HG03575 (cell line): ENCODE data around the gene SYNPR.

ENCODE experiments used
- ATAC-seq: cut with Tn5 transposase; IDR thresholded peaks from one replicate; pipeline ENCODE4 v1.9.1; 2021; ENCODE audit not compliant: unreplicated experiment, insufficient number of reproducible peaks, low FRiP score; ENCODE audit errors: extremely low read depth

The SYNPR gene

DNA sequence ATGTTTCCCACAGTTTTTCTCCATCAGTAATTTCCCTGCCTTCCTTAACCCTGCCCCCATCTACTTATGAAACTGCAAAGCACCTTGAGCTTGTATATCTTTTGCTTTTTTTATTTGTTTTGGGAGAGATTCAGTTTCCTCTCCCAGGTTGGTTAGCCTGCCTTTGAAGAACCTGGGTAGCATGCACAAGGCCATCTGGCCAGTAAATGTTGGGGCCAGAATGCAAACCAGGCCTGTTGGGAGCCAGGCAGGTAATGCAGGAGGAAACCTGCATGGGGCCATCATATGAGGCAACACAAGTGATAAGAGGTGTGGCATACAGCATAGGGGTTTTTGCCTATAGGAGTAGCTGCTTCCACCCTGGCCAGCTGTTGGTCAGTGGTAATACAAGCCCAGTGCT lies 17.7 kb downstream of the SYNPR start:
- ATAC-seq: no peak

GRCh38 chr3:63296249-63296648 lies 18.1 kb downstream of the SYNPR start:
- no peak for ATAC-seq

- no peak for ATAC-seq
These were observed 25.1 kb downstream of the SYNPR start for GRCh38 chr3:63303238-63303637.

DNA sequence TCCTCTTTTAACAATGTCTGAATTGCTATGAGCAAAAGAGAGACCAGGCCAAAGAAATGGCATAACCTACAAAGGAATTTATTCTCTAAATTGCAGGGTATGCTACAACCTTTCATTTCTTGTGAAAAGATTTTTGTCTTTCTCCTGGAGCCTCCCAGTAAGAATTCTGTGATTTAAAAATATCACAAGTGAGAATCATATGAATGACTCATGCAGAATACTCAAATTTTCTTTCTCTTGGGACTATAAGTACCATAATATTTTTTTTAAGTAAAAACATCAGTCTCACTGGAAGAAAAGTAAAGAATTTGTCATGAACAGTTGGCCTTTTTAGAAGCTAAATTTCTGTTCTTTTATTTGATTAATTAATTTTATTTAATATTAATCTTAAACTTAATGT lies 26.3 kb downstream of the SYNPR start:
- ATAC-seq: no peak

GRCh38 chr3:63308072-63308471 lies 30.0 kb downstream of the SYNPR start:
- ATAC-seq: no peak

- no peak for ATAC-seq
These were observed 31.7 kb downstream of the SYNPR start for GRCh38 chr3:63309768-63310167.

- no peak for ATAC-seq
These were observed 45.7 kb downstream of the SYNPR start for GRCh38 chr3:63323766-63324165.

GRCh38 chr3:63324621-63325020 lies 46.5 kb downstream of the SYNPR start:
- ATAC-seq: no peak

DNA sequence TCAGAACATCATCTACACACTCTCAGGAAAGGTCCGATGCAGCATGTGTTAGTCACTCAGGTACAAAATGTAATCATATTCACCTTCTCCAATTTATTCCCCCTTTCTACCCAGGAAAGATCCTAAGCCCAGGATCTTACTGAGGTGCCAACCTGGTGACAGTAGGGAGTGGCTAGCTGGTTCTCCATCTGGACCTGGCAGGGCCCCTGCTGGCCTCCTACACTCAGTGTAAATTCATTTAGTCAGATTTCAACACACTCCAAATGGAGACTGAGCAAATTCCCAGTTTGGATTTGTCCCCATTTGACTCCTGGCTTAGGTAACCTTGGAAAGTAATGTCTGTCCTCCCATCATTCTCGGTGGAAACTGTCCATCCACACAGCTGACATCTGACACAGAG lies 47.3 kb downstream of the SYNPR start:
- no peak for ATAC-seq

- no peak for ATAC-seq
These were observed 50.3 kb downstream of the SYNPR start for GRCh38 chr3:63328365-63328764.

GRCh38 chr3:63331520-63331919 lies 53.4 kb downstream of the SYNPR start:
- ATAC-seq: no peak

- no peak for ATAC-seq
These were observed 55.7 kb downstream of the SYNPR start for GRCh38 chr3:63333815-63334214.

DNA sequence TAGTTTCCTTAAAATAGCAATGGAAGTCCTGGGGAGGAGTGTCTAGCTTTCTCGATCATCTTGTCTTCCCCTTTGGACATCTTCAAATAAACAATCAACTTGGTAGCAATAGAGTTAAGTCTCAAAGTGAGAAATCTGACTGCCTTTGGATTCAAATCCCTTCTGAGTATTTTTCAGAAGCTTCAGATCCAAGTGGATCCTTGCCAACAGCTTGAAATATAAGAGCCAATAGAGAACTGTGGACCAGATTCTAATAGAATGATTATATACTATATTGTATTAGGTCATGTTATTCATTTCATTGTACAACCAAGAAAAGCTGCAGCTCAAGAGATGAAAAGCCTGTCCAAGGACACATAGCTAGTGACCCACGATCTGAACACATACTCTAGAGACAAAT lies 60.2 kb downstream of the SYNPR start:
- no peak for ATAC-seq

DNA sequence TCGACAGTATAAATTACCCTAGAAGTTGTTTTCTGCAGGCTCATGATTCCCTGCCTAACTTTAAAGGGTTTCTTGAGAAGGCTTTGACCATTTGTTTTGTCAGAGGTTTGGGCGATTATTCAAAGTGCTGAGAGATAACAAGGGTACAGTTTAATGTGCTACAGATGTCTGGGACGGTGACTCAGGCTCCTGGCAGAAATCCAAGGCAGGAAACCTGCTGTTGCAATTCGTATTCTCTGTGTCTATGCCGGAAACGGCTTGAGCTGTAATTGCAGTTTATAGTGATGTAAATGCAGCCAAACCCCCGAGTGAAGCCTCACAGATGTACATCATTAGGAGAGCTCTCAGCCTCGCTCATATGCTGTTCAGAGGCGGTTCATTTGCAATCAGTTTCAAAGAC lies 65.6 kb downstream of the SYNPR start:
- no peak for ATAC-seq

DNA sequence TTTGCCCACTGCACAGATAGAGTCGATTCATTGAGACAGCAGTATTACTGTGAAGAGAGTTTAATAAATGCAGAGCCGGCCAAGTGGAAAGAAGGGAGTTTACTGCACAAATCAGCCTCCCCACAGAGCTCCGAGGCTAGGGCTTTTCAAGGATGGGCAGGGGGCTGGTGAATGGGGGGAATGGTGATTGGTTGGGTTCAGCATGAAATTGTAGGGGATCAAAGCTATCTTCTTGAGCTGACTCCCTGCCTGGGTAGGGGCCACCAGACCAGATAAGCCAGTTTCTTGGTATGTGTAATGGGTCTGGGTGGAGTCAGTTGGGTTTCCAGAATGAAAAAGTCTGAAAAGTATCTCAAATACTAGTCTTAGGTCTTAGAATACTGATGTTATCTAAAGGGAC lies 66.6 kb downstream of the SYNPR start:
- ATAC-seq: no peak

DNA sequence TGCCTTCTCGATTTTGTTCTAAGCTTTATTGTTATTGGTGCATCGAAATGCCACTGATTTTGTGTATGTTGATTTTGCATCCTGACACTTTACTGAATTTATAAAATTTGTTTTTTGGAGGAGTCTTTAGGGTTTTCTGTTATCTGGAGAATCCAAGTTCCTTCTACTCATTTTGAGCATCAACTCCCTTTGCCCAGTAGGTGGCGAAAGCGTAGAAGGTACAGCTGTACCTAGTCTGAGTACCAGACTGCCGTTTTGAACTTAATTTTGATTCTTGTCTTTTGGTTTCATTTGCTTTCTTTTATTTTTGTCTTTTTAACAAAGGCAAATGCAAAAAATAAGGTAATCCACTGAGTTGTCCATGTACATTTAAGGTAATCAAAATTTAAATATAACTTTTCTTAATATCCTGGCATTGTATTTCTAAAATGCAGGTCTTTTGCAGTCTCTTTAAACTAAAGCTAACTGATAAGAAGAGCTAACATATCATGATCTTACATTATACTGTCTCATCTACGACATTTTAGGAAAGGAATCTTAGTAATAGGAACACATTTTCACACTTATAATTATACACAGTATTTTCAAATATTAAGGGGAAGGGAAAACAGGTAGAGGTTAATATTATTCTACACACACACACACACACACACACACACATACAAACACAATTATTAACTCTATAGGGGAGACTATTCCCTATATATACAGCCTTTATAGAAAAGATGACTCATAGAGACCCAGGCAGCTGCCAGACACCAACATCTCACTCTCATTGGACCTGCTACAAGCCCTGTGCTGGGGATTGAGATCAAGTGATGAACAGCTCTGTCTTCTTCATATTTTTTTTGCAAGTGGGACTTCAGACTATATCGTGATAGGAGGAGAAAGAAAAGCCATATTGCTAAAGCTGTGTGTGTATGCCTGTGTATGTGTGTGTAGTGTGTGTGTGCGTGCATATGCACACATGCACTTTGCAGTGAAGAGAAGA lies 71.8 kb downstream of the SYNPR start:
- no peak for ATAC-seq

DNA sequence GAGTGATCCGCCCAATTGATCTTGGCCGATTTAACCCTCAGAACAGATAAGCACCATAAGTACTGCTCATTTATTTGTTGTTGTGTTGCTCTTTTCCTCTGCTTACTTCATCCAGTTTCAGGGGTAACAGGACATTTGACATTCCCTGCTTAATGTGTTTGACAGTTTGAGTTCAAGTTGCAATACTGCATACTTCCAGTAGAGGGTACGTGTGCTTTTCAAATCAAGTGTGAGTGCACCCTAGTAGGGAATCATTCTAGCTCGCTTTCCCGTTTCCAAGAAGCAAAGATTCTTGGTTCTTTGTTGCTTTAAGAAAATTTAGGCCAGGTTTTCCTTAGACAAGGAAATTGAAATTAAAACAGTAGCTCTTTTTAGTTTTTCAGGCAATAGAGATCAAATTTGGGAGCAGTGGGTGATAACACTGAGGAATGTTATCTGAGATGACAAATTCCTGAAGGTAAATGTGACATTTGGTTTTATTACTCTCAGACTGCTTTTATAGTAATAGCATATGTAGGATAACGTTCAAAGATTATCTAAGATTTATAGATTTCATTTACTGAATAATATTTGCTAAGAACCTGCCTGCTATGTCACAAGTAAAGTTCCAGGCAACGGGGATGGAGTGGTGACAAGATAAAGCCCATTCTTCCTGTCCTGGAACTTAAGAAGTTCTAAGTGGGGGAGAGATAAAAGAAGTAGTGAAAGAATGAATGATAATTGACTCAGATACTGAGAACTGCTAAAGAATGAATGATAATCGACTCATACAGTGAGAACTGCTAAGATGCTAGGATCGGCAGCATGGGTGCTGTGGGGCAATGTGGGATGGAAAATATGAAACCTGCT lies 73.3 kb downstream of the SYNPR start:
- peak; percentile 50 for ATAC-seq

GRCh38 chr3:63352008-63352279 lies 73.8 kb downstream of the SYNPR start:
- no peak for ATAC-seq

- no peak for ATAC-seq
These were observed 75.3 kb downstream of the SYNPR start for GRCh38 chr3:63353383-63353782.

- ATAC-seq: no peak
These were observed 76.1 kb downstream of the SYNPR start for GRCh38 chr3:63354160-63354559.
